HG02981 (cell line): ENCODE results near the gene SNRNP27.

Source experiments
- ATAC-seq: cut with Tn5 transposase; IDR thresholded peaks from one replicate; pipeline ENCODE4 v1.9.1; 2021; ENCODE audit warnings: mild to moderate bottlenecking, moderate library complexity; ENCODE audit not compliant: unreplicated experiment

The SNRNP27 gene

GRCh38 chr2:69914950-69915945, 21.5 kb downstream of the SNRNP27 start, which contains the start of gene MXD1:
MXD1 (plus strand) TSS chr2:69915109; CDS start chr2:69915331, 222 bp downstream.
- ATAC-seq: no peak

DNA sequence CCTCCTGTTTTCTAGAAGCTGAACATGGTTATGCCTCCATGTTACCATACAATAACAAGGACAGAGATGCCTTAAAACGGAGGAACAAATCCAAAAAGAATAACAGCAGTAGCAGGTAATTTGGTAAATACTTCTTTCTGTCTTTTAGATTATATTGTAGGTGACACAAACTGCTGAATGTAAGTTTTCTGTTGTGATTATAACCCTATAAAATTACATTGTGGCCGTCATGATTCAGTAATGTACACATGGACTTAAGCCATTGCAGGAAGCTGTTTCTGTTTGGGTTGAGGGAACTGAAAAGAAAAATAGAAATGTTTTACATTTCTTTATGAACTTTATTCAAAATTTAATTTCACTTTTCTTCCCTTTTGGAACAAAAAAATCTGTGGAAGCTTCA, 22.4 kb downstream of the SNRNP27 start:
- no peak for ATAC-seq

GRCh38 chr2:69917852-69918251, 24.1 kb downstream of the SNRNP27 start:
- ATAC-seq: no peak

GRCh38 chr2:69918401-69918800, 24.6 kb downstream of the SNRNP27 start:
- no peak for ATAC-seq

DNA sequence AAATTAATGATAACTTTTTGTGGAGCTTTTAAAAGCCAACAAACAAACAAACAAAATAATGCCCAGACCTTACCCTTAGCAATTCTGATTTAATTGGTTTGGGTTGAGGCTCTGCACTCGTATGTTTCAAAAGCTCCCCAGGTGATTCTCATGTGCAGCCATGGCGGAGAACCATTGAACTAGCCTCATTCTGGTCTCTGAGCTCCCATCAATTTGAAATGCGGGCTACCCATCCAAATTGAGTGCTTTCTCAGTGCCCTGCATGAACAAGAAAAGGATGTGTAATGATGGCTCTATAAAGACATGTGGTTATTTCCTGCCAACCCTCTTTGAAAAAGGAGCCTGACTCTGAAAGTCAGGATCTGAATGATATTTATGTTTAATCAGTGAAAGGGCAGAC, 29.4 kb downstream of the SNRNP27 start:
- ATAC-seq: no peak

- ATAC-seq: no peak
Observed at GRCh38 chr2:69926849-69927515, 33.2 kb downstream of the SNRNP27 start.

DNA sequence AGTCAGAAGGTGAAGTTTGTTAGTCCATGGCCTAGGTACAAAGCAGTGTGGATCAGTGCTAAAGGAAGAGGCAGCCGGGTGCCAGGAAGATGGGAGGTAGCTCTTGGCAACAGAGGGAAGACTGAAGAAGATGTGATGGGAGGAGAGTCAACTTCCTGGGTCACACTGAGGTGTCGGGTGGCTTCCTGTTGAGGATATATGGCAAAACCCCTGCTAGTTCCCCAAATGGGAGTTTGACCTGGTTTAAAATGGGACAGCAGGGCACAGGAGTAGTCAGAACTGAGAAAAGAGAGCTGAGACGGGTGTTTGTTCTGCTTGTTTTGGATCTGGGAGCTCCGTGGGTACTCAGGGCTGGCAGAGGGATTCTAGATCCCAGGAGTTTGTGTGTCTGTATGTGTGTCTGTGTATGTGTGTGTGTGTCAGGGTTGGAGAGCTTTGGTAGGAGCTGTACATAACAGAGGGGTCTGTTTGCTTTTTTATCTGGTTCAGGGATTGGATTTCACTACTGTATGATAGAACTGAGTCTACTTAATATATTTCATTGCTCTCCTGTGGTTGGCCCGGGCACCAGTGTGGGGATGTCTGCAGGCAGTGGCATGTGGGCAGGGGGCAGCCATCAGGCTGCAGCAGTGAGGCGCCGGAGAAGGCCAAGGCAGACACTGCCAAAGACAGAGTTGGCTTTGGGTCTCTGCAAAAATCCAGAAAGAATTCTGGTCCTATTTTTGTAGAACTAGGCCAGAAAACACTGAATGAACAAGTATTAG, 38.3 kb downstream of the SNRNP27 start:
- ATAC-seq: no peak

DNA sequence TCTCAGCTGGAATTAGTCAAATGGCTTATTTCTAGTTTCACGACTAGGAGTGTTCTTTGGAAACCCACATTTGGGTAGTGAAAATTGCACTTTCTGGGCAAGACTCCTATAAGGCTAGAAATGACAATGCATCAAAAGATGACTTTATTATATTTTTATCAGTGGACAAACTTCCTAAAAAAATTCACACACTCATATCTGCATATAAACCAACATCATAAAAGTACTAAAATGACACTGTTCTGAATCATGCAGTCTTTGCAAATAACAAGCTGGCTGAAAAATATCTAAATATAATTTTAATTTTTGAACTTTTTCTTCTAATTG, 38.8 kb downstream of the SNRNP27 start:
- ATAC-seq: no peak

DNA sequence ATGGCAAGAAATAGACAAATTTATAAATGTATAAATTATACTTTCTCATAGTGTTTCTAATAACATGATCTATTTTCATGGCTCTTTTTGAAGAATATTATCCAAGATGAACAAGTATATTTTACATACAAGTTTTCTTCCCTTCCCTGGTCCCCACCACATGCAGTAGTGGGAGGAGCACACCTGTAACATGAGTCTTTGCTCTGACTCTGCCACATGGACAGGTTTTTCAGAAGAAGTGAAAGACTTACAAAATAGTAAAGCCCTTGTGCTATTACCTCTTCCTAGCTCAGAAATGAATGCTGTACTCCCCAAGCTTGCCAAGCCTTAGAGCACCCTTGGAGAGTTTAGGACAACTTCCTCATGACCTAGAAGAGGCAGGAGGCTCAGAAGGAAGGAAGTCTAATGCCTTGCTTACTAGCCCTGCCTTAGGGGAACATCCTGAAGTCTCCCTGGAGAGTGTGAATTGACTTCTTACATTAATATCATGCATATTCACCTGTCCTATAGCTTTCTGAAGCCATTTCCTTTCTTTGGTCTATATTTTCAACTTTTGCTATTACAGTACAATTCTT, 39.6 kb downstream of the SNRNP27 start:
- no peak for ATAC-seq

GRCh38 chr2:69933839-69934613, 40.3 kb downstream of the SNRNP27 start:
- ATAC-seq: no peak

- ATAC-seq: no peak
Observed at GRCh38 chr2:69934614-69934908, 40.8 kb downstream of the SNRNP27 start.

- no peak for ATAC-seq
Observed at GRCh38 chr2:69935011-69935410, 41.3 kb downstream of the SNRNP27 start.

DNA sequence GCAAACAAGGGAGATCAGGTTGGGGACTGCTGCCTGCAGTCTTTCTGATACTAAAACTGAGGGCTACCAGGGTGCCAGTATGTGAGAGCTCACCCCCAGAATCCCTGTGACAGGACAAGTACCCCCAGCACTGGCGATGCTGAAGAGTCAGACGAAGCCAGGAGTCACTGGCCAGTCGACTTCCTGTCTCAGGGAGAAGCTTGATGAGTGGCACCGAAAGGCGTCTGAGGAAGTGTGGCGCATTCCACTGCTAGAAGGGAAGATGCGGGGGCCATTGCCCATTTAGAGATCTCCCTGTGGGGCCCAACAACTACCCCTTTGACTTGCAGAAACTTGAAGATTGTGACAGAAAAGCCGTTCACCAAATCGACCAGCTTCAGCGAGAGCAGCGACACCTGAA, 43.1 kb downstream of the SNRNP27 start:
- ATAC-seq: no peak

GRCh38 chr2:69937968-69938367, 44.2 kb downstream of the SNRNP27 start:
- no peak for ATAC-seq

GRCh38 chr2:69939722-69940121, 46.0 kb downstream of the SNRNP27 start:
- ATAC-seq: no peak

DNA sequence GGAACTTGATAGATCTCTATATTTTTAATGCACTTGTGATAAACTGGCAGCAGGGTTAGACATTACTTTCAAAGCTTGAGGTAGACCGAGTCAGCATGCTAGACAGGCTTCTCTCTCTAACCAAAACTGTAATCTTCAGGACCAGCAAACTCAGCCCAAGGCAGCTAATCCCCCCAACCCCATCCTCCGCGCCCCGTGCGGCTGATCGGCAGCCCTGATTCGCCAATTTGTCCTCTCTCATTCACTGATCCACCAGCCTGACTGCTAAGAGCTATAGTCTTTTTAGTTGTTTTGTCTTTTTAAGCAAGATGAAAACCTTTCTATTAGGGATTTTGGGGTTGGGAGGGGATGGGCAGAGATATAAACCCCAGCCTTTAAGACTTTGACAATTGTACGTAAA, 46.9 kb downstream of the SNRNP27 start:
- no peak for ATAC-seq

DNA sequence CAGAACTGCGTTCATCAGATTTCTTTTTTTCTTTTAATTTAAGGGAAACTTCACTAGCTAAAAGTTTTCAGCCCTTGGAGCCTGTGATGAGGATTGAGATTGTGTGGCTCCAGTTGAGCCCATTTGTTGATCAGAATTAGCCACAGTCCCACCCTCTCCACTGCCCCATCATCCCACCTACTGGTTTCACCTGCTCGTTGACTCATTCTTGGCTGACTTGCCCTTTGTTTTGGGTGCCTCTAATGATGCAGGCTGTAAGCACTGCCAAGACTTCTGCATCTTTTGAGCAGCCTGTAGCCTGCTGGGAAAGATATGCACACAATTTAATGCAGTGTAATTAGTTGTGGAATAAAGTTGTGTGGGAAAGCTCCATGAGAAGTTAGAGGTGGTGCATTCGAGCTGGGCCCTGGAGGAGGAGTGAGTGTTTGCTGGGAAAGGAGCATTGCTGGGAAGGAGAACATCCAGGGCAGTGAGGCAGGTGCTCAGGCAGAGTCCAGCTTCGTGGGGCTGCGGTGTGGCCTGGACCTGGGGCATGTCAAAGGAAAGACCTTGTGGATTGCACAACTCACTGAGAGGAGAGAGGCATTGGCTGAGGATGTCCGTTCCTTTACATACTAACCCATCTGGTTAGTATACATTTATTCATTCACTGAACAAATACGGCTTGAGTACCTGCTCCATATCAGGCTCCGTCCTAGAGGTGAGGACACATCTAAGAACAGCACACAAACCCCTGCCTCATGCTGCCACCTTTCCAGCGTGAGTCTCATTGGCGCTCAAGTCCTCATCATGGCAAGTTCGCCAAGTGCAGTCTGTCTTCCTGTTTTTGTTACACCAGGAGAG, 49.5 kb downstream of the SNRNP27 start:
- no peak for ATAC-seq

GRCh38 chr2:69943843-69944525, 50.2 kb downstream of the SNRNP27 start:
- ATAC-seq: no peak

GRCh38 chr2:69944756-69945155, 51.0 kb downstream of the SNRNP27 start:
- ATAC-seq: no peak
